Skin of body (tissue), 3 donors: Measurements from ENCODE around the gene MTCL1. TPM values are rescaled to one million over a fixed set of nuclear protein-coding genes. Genes with fewer than 3 reads are reported as not detected.

ENCODE experiments used
- DNase-seq: peaks from one replicate; lab custom pipeline; 2025; lab: John Stamatoyannopoulos, UW
- small RNA-seq: library from RNA; depleted of rRNA; stranded (forward); fragments of <200 nt; gene quantifications from one replicate; pipeline ENCODE3, GENCODE V24; 2014; ENCODE audit warnings: low replicate concordance
- total RNA-seq: library from RNA; depleted of rRNA; stranded (reverse); fragments of >200 nt; gene quantifications from one replicate; pipeline ENCODE4 v1.2.3, GENCODE V29; 2014

The MTCL1 gene
- total RNA-seq, 1 donor from 2014 or later: 10.7 TPM

GRCh38 chr18:8858888-8859511 is 153.6 kb downstream of the MTCL1 start:
- DNase-seq: peak; percentile 13

DNA sequence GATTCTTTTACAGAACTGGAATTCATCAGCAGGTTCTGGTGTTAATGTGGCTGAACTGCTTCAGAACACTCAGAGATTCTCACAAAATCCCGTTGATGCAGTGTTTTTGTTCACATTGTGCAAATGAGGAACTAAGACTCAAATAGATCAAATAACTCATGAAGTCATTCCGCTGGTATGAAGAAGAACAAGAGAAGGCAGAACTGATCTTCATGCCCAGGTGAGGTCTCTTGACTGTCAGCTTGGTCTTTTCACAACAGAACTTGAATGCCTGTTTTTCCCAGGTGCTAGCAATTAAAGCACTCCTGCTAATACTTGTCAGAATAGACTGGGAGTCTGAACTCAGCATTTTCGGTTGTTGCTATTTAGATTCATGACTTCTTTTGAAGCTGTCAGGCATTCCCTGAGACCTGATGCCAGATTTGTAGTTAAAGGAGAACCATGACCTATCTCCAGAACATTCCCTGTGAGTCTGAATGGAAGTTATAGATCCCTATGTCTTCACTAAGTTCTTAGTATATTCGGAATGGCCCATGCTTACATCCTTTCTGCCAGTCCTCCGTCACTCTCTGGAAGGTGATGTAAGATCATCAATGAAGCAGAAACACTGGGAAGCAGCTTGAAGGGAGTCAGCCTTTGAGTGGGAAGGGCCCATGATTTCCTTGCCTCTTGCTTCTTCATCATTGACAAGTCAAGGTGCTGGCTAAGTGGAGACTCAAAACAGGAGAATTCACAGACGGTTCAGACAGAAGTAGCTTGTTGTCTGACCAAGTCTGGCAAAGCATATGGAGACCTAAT is 155.7 kb downstream of the MTCL1 start:
- DNase-seq: no peak

- no peak for DNase-seq
These were observed 158.1 kb downstream of the MTCL1 start for GRCh38 chr18:8863427-8863826.

DNA sequence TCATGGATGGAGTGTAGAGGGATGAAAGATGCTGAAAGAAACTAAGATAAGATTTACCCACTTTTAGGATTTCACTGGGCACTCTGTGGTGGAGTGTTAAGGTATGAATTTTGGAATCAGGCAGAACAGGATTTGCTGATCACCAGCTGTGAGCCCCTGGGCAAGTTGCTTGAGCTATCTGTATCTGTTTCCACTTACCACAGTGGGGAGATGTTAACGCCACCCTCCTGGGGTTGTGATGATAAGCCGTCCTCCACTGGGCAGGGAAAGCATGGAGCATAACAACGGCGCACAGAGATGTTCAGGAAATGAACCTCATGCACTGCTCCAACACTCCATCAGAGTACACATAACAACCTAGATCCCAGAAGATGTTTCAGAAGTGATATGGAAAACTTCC is 160.6 kb downstream of the MTCL1 start:
- no peak for DNase-seq

GRCh38 chr18:8866679-8867078 is 161.3 kb downstream of the MTCL1 start:
- DNase-seq: no peak

GRCh38 chr18:8868276-8868675 is 162.9 kb downstream of the MTCL1 start:
- DNase-seq: no peak

DNA sequence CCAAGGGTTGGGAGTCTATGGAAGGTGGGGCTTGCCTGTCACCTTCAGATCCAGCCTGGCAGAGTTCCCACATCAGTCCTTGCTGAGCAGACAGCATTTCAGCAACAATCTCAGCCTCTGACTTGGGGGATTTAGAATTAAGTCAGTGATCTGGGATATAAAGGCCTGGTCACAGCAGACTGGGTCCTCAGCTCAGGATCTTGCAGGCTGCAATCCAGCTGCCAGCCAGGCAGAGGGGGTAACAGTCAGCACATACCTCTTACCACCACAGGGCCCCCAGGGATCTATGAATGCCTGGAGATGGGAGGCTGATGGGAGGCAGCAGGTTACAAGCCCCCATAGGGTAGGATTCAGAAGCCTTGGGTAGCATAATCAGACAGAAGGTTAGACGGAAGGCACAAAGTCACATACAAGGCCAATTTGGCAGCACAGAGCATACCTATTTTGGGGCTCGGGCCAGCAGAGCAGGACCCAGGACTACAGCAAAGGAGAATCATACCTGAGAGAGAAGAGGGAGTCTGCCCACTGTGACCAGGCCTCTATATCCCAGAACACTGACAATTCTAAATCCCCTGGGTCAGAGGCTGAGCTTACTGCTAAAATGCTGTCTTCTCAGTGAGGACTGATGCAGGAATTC is 163.5 kb downstream of the MTCL1 start:
- no peak for DNase-seq

DNA sequence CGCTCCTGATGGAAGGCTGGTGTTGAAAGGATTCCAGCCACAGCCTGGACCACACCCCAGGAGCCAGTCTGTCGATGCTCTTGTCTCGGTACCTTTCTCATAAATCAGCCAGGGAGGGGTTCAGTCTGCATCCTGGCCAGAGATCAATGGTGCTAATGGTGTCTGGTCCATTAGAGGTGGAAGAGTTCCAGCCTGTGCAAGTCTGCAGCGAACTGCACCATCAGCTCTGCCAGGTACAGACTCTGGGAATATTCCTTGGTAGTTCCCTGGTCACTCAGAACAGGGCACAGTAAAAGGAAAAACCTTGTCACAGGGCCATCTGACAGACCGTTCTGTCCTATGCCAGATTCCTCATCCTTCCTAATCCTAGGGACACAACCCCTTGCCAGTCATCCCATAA is 164.3 kb downstream of the MTCL1 start:
- DNase-seq: no peak

- DNase-seq: no peak
These were observed 165.2 kb downstream of the MTCL1 start for GRCh38 chr18:8870528-8870927.

GRCh38 chr18:8871489-8871888 is 166.1 kb downstream of the MTCL1 start:
- no peak for DNase-seq

GRCh38 chr18:8874872-8875271 is 169.5 kb downstream of the MTCL1 start:
- no peak for DNase-seq

- no peak for DNase-seq
These were observed 171.5 kb downstream of the MTCL1 start for GRCh38 chr18:8876887-8877286.

DNA sequence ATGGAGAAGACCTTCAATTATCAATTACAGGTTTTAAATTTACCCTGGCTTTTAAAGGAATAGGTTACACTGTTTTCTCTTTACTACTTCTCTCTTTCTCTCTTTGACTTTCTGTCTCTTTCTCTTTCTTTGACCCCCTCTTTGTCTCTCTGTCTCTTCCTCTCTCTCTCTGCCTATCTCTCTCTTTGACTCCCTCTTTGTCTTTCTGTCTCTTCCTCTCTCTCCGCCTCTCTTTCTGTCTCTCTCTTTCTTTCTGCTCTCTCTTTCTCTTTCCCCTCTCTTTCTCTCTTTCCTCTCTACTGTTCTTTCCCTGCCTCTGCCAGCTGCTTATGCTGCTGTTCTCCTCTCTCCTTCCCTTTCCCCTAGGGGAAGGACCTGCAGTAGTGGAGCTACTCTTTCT is 175.7 kb downstream of the MTCL1 start:
- no peak for DNase-seq

Small RNAs within 50 kb of the gene (small RNA-seq; reads per million reads assigned to genes)
- not detected for gene RF00019

Other genes starting within 250 kb of the MTCL1 start
- gene RAB12, start 96.1 kb upstream of the MTCL1 start, total RNA-seq: 60.5 TPM